Right lobe of liver (tissue), 6 donors: ENCODE results near the gene TIMM13. TPM values are rescaled to one million over a fixed set of nuclear protein-coding genes. Genes with fewer than 3 reads are reported as not detected.

Experiments used
- ATAC-seq, 4 donors: fragments of 200-7000 bp; cut with Tn5 transposase; one replicate each; pipeline ENCODE4 v1.9.1; 2020; ENCODE audit warnings: mild to moderate bottlenecking in 4 of 4, moderate library complexity in 4 of 4
- DNase-seq, 3 donors: peaks; one replicate each; pipeline ENCODE4 v3.0.0-alpha.2; 2020
- H3K27ac ChIP-seq, 3 donors: fragments of 200-600 bp; one replicate each; pipeline ENCODE4 v1.8.0; 2022
- H3K27me3 ChIP-seq, 2 donors: fragments of 200-600 bp; one replicate each; pipeline ENCODE4 v1.8.0; 2022
- H3K36me3 ChIP-seq, 4 donors: fragments of 200-600 bp; sonication (generic) in 1 of 4; one replicate each; pipeline versions ENCODE4 v1.5.1 to v1.8.0; 2017 to 2022; ENCODE audit warnings: control low read depth in 1 of 4
- H3K4me1 ChIP-seq, 4 donors: fragments of 200-600 bp; sonication (generic) in 1 of 4; one replicate each; pipeline versions ENCODE4 v1.5.1 to v1.8.0; 2017 to 2022; ENCODE audit warnings: control low read depth in 1 of 4
- H3K4me3 ChIP-seq, 3 donors: fragments of 200-600 bp; one replicate each; pipeline ENCODE4 v1.8.0; 2022
- H3K9me3 ChIP-seq, 4 donors: fragments of 200-600 bp; sonication (generic) in 1 of 4; one replicate each; pipeline versions ENCODE4 v1.5.1 to v1.8.0; 2017 to 2022; ENCODE audit warnings: control low read depth in 1 of 4
- CTCF ChIP-seq, 4 donors: fragments of 200-600 bp in 3 of 4; fragments of 450-650 bp in 1 of 4; IDR thresholded peaks; one replicate each; pipeline versions ENCODE4 v1.5.1 to v1.8.0; 2016 to 2022; ENCODE audit warnings: antibody characterized with exemption in 4 of 4, mild to moderate bottlenecking in 2 of 4
- POLR2A ChIP-seq: fragments of 450-650 bp; IDR thresholded peaks from one replicate; pipeline ENCODE4 v1.6.1; 2017; ENCODE audit warnings: antibody characterized with exemption, mild to moderate bottlenecking
- WGBS: methylation state at CpG from one replicate; pipeline ENCODE4 v1.1.6; 2018; ENCODE audit warnings: low coverage, low lambda C conversion rate; ENCODE audit not compliant: insufficient coverage; ENCODE audit errors: missing lambda C conversion rate; 5-methylcytosine and 5-hydroxymethylcytosine counted together
- intact Hi-C, 2 donors: fragments of 100-400 bp; cut with DNase I; formaldehyde crosslinking; loops; one replicate each; pipeline versions ENCODE4 v1.11.2 to v1.14.1; 2022
- total RNA-seq, 6 experiments: library from RNA; depleted of rRNA in 2 of 6; stranded (reverse); fragments of >200 nt in 2 of 6; fragmentation: NEBNext Ultra II Directional in 3 of 6; extraction: Animal tissue kit (Norgen Biotek cat#: 25700) in 3 of 6; gene quantifications; one replicate each; pipeline versions ENCODE4 v1.1.0 to v1.2.4, GENCODE V29; 2016 to 2023
- donor health status: DM: no; HTN: yes; CAD: no.
- donor health status: DM: no; HTN: no; CAD: no.
- donor health status: DM: no; HTN: no; CAD: no.
- donor health status: DM: no; HTN: yes; CAD: no.
- donor health status: DM: no; HTN: yes; CAD: no.

Gene TIMM13
- total RNA-seq, 6 experiments from 2014 or later = 35.5 to 59.8 (median 51.1) TPM

GRCh38 chr19:2423915-2424685 lies 3.3 kb downstream of the TIMM13 start:
- 83% methylated on average over 12 of the region's 46 CpGs for WGBS

DNA sequence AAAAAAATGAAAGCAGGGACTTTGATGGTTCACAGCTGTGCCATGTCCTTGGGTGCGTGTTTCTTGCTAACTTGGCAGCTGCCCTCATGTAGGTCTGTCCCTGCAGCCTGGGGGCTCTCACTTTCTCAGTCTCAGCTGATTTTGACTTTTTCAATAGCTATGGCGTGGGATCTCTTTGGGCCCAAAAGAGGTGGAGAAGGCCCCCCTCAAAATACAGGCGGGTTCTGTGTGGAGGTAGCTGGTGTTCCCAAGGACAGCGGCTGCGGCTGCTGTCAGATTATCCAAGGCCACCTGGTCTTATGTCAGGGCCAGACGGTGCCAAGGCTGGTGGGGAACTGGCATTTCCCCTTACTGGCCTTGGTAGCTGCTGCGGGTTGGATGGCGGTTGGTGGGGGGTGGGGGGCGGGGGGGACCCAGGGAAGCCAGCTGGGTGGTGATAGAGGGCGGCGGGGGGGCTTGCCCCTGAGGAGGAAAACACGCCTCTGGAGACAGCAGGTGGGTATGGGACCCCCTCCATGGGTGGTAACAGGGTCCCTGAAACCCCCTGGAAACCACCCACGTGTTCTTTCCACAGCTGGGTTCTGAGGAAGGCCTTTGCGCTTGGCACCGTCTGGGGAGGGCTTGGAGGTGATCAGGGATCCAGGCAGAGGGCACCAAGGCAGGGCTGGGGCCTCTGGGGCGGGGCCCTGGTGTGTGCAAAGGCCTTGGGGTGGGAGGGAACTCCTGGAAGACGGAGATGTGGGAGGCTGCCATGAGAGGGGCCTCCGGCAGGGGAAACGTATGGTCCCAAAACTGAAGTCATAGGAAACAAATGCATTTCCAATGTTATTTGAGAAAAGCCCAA lies 4.1 kb downstream of the TIMM13 start:
- Histone ChIP-seq H3K27ac (no peak overlapping the region), H3K36me3 (peaks cover 0 to 4% (median 0%) of the 10 kb centered on the region in 4 donors), H3K4me3 (no peak overlapping the region), H3K27me3 (no peaks in the 10 kb centered on the region), H3K4me1 (peaks cover 0 to 17% (median 4%) of the 10 kb centered on the region in 4 donors), H3K9me3 (no peaks in the 10 kb centered on the region)
- ATAC-seq (no peak), DNase-seq (no peak)
- intact Hi-C loops = no loop called here
- 59% methylated on average over 5 of the region's 19 CpGs for WGBS
- no peak for TF ChIP-seq POLR2A
- no peak for TF ChIP-seq CTCF (IDR thresholded peaks at IDR 0.05)

More at GRCh38 chr19:2423915-2424685, 3.3 kb downstream of the TIMM13 start:
- H3K27me3 ChIP-seq = no peaks in the 10 kb centered on the region
- peaks cover 0 to 4% (median 0%) of the 10 kb centered on the region in 4 donors for H3K36me3 ChIP-seq
- intact Hi-C loops = no loop called here
- ATAC-seq (no peak), DNase-seq (no peak)
- H3K4me3 ChIP-seq = no peak overlapping the region
- peaks cover 0 to 20% (median 4%) of the 10 kb centered on the region in 4 donors for H3K4me1 ChIP-seq
- no peak overlapping the region for H3K27ac ChIP-seq
- TF ChIP-seq CTCF (IDR thresholded peaks at IDR 0.05) (no peak), POLR2A (no peak)
- no peaks in the 10 kb centered on the region for H3K9me3 ChIP-seq

DNA sequence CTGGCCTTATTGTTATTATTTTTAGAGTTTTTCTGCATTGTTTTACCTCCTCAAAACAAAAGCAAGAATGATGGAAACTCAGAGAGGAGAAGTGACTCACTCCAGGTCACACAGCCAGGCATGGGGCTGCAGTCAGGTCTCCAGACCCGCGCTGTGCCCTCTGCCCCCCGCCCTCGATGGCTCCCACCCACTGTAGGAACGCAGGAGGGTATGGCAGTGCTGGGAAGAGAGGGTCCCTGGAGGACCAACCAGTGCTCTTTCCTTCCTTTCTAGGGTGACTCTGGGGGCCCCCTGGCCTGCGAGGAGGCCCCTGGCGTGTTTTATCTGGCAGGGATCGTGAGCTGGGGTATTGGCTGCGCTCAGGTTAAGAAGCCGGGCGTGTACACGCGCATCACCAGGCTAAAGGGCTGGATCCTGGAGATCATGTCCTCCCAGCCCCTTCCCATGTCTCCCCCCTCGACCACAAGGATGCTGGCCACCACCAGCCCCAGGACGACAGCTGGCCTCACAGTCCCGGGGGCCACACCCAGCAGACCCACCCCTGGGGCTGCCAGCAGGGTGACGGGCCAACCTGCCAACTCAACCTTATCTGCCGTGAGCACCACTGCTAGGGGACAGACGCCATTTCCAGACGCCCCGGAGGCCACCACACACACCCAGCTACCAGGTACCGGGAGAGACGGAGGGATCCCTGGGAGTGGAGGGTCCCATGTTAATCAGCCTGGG lies 5.6 kb downstream of the TIMM13 start:
- H3K4me3 ChIP-seq = no peak overlapping the region
- WGBS = 100% methylated on average over 1 of the region's 23 CpGs
- intact Hi-C loops = no loop called here
- peaks cover 0 to 13% (median 4%) of the 10 kb centered on the region in 4 donors for H3K4me1 ChIP-seq
- no peaks in the 10 kb centered on the region for H3K27me3 ChIP-seq
- DNase-seq (no peak), ATAC-seq (no peak)
- H3K27ac ChIP-seq = no peak overlapping the region
- peaks cover 0 to 4% (median 0%) of the 10 kb centered on the region in 4 donors for H3K36me3 ChIP-seq
- no peak for TF ChIP-seq CTCF (IDR thresholded peaks at IDR 0.05)
- no peak for TF ChIP-seq POLR2A
- H3K9me3 ChIP-seq = no peaks in the 10 kb centered on the region

DNA sequence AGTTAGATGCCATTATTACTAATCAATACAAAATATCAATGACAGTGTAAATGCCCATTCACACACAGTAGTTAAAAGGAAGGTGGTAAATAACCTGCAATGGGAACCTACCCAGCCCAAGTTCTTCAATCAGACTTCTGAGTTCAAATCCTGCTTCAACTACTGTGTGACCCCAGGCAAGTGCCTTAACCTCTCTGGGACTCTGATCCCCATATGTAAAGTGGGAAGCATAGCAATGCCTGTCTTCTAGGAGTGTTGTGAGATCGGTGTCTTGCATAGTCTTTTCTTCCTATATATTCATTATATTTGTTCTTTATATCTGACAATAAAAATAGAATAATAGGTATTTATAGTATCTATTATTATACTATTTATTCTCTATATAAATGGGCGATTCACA lies 6.9 kb downstream of the TIMM13 start:
- no peak for TF ChIP-seq CTCF (IDR thresholded peaks at IDR 0.05)
- no peak for TF ChIP-seq POLR2A
- Histone ChIP-seq H3K4me1 (no peaks in the 10 kb centered on the region), H3K36me3 (no peaks in the 10 kb centered on the region), H3K27ac (no peak overlapping the region), H3K9me3 (no peaks in the 10 kb centered on the region), H3K4me3 (no peak overlapping the region), H3K27me3 (no peaks in the 10 kb centered on the region)
- WGBS = 97% methylated on average over 2 of the region's 2 CpGs
- ATAC-seq = no peak
- DNase-seq = no peak
- intact Hi-C loops = no loop called here
